C4-2B (cell line): ENCODE results near the gene NDUFS5.

Experiments used
- ZFX ChIP-seq: fragments of 450-650 bp; IDR thresholded peaks from 2 replicates; pipeline ENCODE4 v1.6.1; 2017
- TF ChIP-seq, protein P1 (sequence below): fragments of 450-650 bp; conservative IDR thresholded peaks from 2 replicates; pipeline ENCODE4 v1.5.1; 2017; ENCODE audit warnings: mild to moderate bottlenecking

DNA sequence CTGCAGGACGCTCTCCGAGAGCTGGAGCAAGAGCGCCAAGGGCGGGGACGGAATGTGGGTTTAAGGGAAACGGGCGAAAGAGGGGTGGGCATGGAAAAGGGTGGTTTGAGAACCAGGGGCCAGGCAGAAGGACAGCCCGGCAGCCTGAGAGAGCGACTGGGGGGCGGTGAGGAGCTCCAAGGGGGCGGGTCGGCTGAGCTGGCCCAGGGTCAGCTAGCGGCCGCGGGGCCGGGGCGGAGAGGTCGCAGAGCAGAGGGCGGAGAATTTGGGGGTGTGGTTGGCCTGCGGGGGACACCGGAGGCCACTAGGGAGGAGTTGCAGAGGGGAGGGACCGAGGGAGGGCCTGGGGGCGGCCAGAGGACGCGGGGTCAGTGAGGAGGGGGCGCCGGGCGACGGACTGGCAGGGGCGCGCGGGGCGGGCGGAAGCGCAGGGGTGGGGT is 54.7 kb downstream of the NDUFS5 start:
- TF ChIP-seq, protein P1, sequence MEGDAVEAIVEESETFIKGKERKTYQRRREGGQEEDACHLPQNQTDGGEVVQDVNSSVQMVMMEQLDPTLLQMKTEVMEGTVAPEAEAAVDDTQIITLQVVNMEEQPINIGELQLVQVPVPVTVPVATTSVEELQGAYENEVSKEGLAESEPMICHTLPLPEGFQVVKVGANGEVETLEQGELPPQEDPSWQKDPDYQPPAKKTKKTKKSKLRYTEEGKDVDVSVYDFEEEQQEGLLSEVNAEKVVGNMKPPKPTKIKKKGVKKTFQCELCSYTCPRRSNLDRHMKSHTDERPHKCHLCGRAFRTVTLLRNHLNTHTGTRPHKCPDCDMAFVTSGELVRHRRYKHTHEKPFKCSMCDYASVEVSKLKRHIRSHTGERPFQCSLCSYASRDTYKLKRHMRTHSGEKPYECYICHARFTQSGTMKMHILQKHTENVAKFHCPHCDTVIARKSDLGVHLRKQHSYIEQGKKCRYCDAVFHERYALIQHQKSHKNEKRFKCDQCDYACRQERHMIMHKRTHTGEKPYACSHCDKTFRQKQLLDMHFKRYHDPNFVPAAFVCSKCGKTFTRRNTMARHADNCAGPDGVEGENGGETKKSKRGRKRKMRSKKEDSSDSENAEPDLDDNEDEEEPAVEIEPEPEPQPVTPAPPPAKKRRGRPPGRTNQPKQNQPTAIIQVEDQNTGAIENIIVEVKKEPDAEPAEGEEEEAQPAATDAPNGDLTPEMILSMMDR: no peak
- TF ChIP-seq ZFX: no peak
